SK-N-MC (cell line): ENCODE measurements around the gene MRO.

Experiments
- DNase-seq: peaks from one replicate; pipeline ENCODE4 v3.0.0-alpha.2; 2011; ENCODE audit warnings: low read depth, low spot score
- H3K27ac ChIP-seq: fragments of 200-600 bp; sonication (generic); 2 replicates; pipeline ENCODE4 v1.5.1; 2016; ENCODE audit warnings: mixed run types
- H3K36me3 ChIP-seq: fragments of 200-600 bp; sonication (generic); 2 replicates; pipeline ENCODE4 v1.6.1; 2017; ENCODE audit warnings: antibody characterized with exemption, low read length, mixed read lengths; ENCODE audit not compliant: insufficient read depth
- H3K4me3 ChIP-seq: fragments of 200-600 bp; sonication (generic); 2 replicates; pipeline ENCODE4 v1.5.1; 2016
- H3K9ac ChIP-seq: fragments of 200-600 bp; sonication (generic); 2 replicates; pipeline ENCODE4 v1.8.0; 2017; ENCODE audit warnings: mixed run types, mixed read lengths; ENCODE audit not compliant: insufficient read length
- H3K9me3 ChIP-seq: fragments of 200-600 bp; sonication (generic); 2 replicates; pipeline ENCODE4 v1.6.1; 2017; ENCODE audit warnings: low read depth, mild to moderate bottlenecking, antibody characterized with exemption, low read length, moderate library complexity, mixed read lengths
- EZH2 ChIP-seq: fragments of 200-600 bp; sonication (generic); IDR thresholded peaks from one replicate; pipeline ENCODE4 v1.6.1; 2017; ENCODE audit warnings: antibody characterized with exemption
- FOXP2 ChIP-seq: optimal IDR thresholded peaks from 2 replicates; pipeline ENCODE3; 2011; ENCODE audit warnings: mild to moderate bottlenecking, moderate library complexity; ENCODE audit not compliant: insufficient read depth; ENCODE audit errors: extremely low read length, control extremely low read depth
- POLR2AphosphoS5 ChIP-seq: IDR thresholded peaks from 2 replicates; pipeline ENCODE4 v1.6.1; 2012; ENCODE audit warnings: mild to moderate bottlenecking, low read depth, low read length, borderline replicate concordance

The MRO gene

GRCh38 chr18:50855976-50856757 lies 36.4 kb upstream of the MRO start:
- Histone ChIP-seq H3K36me3 (no peaks in the 10 kb centered on the region), H3K4me3 (no peak overlapping the region), H3K27ac (no peak overlapping the region), H3K9ac (no peak overlapping the region), H3K9me3 (no peaks in the 10 kb centered on the region)
- no peak for TF ChIP-seq POLR2AphosphoS5
- TF ChIP-seq FOXP2, result no peak
- no peak for TF ChIP-seq EZH2
- DNase-seq, result no peak

DNA sequence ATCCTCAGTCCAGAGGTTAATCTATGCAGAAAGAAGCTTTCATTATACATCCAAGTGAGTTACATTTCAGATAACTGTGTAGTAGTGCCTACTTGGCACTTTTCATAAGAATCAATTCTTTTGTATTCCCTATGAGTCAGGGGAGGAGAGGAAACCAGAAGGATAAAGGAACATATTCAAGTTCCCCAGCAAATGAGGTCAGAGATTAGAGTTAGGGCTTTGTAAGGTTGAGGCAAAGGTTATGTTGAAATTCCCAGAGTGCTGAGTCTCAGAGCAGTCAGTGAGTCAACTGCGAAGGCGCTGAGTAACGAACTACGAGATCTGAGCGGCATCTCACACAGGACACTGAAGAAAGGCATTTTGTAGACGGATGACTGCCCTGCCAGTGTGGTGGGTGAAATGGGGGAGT lies 34.1 kb upstream of the MRO start:
- Histone ChIP-seq H3K9me3 (no peaks in the 10 kb centered on the region), H3K4me3 (no peak overlapping the region), H3K36me3 (no peaks in the 10 kb centered on the region), H3K9ac (no peak overlapping the region), H3K27ac (no peak overlapping the region)
- no peak for DNase-seq
- TF ChIP-seq FOXP2 (no peak), EZH2 (no peak), POLR2AphosphoS5 (no peak)

- Histone ChIP-seq H3K36me3 (no peaks in the 10 kb centered on the region), H3K9ac (no peak overlapping the region), H3K9me3 (no peaks in the 10 kb centered on the region), H3K4me3 (no peak overlapping the region), H3K27ac (no peak overlapping the region)
- TF ChIP-seq EZH2 (no peak), FOXP2 (no peak), POLR2AphosphoS5 (no peak)
- DNase-seq, result no peak
Measured at GRCh38 chr18:50850307-50851065, 30.7 kb upstream of the MRO start.

DNA sequence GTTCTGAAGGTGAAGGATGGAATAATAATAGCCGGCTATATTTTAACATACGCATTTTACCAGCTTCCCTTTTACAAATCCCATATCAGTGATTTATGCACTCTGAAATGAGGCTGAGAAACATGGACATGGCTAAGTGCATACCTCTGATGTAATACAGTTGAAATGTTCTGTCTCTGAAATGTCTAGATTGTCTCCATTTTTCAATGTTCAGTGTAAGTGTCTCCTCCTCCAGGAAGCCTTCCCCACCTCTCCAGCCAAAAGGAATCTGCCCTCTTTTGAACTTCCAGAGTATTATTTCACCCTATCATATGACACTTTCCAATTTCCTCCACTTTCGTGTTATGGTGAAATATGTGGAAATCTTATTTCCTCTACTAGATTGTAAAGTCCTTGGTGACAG lies 29.6 kb upstream of the MRO start:
- Histone ChIP-seq H3K27ac (no peak overlapping the region), H3K9me3 (no peaks in the 10 kb centered on the region), H3K9ac (no peak overlapping the region), H3K4me3 (no peak overlapping the region), H3K36me3 (no peaks in the 10 kb centered on the region)
- DNase-seq, result no peak
- TF ChIP-seq FOXP2 (no peak), EZH2 (no peak), POLR2AphosphoS5 (no peak)

DNA sequence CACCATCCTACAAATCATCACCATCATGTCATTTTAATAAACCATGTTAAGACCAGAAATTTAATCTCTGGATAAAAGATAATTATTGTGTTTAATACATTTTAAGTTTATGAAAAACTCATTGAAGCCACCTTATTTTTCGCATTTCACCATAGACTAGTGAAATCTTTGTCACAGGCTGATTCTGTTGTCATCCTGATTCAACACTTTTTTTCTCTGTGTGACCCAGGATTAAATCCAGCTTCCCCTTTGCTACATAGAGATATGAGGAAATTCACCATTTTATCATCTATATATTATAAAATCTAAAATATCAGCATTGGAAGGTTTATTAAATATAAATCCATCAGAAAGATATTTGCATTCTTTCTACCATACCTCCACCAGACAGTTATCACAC lies 29.2 kb upstream of the MRO start:
- Histone ChIP-seq H3K9ac (no peak overlapping the region), H3K36me3 (no peaks in the 10 kb centered on the region), H3K9me3 (no peaks in the 10 kb centered on the region), H3K27ac (no peak overlapping the region), H3K4me3 (no peak overlapping the region)
- no peak for DNase-seq
- TF ChIP-seq FOXP2 (no peak), POLR2AphosphoS5 (no peak), EZH2 (no peak)

DNA sequence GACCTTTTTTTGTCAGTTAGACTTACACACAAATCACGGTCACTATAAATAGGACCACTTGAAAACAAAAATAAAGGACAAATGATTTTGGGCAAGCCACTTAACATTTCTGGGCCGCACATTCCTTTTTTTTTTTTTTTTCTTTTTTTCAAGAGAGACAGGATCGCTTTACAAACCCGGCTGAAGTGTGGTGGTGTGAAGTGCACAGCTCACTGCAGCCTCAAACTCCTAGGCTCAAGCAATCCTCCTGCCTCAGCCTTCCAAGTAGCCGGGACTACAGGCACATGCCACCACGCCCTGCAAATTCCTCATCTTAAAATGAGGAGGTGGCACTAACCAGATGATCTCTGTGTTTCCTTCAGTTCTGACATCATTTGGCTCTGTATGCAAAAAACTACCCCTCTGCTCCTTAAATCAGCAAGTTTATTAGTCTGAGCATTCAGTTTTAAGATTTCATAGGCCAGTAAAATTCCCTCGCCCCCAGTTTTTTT lies 28.3 kb upstream of the MRO start:
- DNase-seq, result no peak
- Histone ChIP-seq H3K9ac (no peak overlapping the region), H3K36me3 (no peaks in the 10 kb centered on the region), H3K27ac (no peak overlapping the region), H3K4me3 (no peak overlapping the region), H3K9me3 (no peaks in the 10 kb centered on the region)
- TF ChIP-seq POLR2AphosphoS5 (no peak), EZH2 (no peak), FOXP2 (no peak)

- Histone ChIP-seq H3K9me3 (no peaks in the 10 kb centered on the region), H3K4me3 (no peak overlapping the region), H3K27ac (no peak overlapping the region), H3K9ac (no peak overlapping the region), H3K36me3 (no peaks in the 10 kb centered on the region)
- TF ChIP-seq EZH2 (no peak), POLR2AphosphoS5 (no peak), FOXP2 (no peak)
- DNase-seq, result no peak
Measured at GRCh38 chr18:50847192-50847591, 27.4 kb upstream of the MRO start.

DNA sequence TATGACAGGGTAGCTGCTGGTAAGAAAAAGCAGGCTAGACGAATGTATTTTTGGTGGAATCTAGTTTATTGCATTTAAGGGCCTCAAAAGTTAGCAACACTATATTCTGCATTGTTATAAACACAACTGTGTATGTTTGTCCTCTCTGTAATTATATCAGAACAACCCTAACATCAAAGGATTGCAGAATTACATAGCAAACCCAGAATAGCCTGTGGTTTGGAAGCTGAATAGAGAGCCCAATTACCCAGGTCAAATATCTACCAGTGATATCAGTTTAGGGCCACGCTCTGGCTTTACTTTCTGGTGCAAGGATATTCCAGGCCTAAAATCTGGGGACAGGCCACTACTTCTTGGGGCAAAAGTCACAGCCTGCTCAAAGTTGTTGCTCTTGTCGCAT lies 25.1 kb upstream of the MRO start:
- Histone ChIP-seq H3K4me3 (no peak overlapping the region), H3K36me3 (no peaks in the 10 kb centered on the region), H3K9me3 (no peaks in the 10 kb centered on the region), H3K9ac (no peak overlapping the region), H3K27ac (no peak overlapping the region)
- TF ChIP-seq FOXP2 (no peak), POLR2AphosphoS5 (no peak), EZH2 (no peak)
- DNase-seq, result no peak

DNA sequence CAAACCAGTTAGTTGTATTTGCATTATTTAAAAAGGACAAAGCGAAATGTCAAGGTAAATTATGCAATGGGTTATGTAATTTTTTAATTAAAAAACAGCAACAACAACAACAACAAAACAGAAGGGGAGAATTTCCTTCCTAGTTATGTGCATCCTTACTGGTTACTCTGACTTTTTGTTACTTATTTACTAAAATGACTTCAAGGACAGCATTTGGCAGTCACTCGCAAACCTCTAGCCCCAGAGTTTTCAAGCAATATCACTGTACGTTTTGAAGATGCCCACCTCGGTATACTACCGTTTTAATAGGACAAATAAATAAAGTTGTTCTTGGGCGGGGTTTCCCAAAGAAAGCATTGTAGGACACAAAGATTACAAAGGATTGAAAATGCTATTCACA lies 24.7 kb upstream of the MRO start:
- Histone ChIP-seq H3K4me3 (no peak overlapping the region), H3K9ac (no peak overlapping the region), H3K36me3 (no peaks in the 10 kb centered on the region), H3K27ac (no peak overlapping the region), H3K9me3 (no peaks in the 10 kb centered on the region)
- TF ChIP-seq FOXP2 (no peak), EZH2 (no peak), POLR2AphosphoS5 (no peak)
- DNase-seq, result no peak
